NCI-H128 (cell line): ENCODE data around the gene DCAF12.
"Not testable (repeated sequence)": the region's sequence is repeated elsewhere in the genome, so short reads cannot be mapped to it uniquely, and the experiment has no call there.

Source experiments
- DNase-seq: peaks from one replicate; lab custom pipeline; 2025; ENCODE audit not compliant: unreplicated experiment; lab: John Stamatoyannopoulos, UW

The DCAF12 gene

GRCh38 chr9:34126207-34127034 lies at the start of gene DCAF12:
DCAF12 (minus strand) TSS chr9:34126698; CDS start chr9:34126431, 267 bp downstream.
- DNase-seq: peak; percentile 90

GRCh38 chr9:34176089-34176488 lies 49.6 kb upstream of the DCAF12 start:
- DNase-seq: no peak

DNA sequence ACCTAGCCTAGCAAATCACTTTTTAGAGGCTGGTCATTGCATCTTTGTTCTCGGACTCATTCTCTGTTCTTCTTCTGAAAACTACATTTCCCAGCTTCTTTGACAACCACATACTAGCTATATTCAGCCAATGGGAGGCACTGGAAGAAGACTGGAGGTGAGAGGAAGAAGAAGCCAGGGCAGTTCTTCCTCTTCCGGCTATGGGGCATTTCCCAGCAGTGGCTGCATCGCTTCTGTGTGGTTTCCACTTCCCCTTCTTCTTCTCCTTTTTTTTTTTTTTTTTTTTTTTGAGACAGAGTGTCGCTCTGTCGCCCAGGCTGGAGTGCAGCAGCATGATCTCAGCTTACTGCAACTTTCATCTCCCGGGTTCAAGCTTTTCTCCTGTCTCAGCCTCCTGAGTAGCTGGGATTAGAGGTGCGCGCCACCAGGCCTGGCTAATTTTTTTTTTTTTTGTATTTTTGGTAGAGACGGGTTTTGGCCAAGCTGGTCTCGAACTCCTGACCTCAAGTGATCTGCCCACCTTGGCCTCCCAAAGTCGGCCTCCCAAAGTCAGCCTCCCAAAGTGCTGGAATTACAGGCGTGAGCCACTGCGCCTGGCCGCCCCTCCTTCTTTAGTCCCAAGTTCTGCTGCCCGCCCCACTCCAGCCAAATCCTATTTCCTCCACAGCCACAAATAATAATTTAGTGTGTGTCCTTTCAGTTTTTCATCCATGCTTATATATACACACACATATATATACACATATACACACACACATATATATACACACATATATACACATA lies 45.4 kb upstream of the DCAF12 start:
- DNase-seq: no peak

- no peak for DNase-seq
Measured at GRCh38 chr9:34170237-34170991, 43.9 kb upstream of the DCAF12 start.

DNA sequence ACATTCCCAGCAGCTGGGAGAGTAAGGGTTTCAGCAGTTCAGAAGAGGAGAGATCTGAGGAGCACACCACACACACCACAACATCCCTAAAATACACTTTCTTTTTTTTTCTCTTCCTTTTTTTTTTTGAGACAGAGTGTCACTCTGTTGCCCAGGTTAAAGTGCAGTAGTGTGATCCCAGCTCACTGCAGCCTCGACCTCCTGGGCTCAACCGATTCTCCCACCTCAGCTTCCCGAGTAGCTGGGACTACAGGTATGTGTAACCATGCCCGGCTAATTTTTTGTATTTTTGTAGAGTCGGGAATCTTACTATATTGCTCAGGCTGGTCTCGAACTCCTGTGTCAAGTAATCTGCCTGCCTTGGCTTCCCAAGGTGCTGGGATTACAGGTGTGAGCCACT lies 42.6 kb upstream of the DCAF12 start:
- no peak for DNase-seq

GRCh38 chr9:34163434-34163833 lies 36.9 kb upstream of the DCAF12 start:
- no peak for DNase-seq

GRCh38 chr9:34158362-34158869 lies 31.9 kb upstream of the DCAF12 start:
- DNase-seq: peak; percentile 55

- no peak for DNase-seq
Measured at GRCh38 chr9:34157898-34158297, 31.4 kb upstream of the DCAF12 start.

DNA sequence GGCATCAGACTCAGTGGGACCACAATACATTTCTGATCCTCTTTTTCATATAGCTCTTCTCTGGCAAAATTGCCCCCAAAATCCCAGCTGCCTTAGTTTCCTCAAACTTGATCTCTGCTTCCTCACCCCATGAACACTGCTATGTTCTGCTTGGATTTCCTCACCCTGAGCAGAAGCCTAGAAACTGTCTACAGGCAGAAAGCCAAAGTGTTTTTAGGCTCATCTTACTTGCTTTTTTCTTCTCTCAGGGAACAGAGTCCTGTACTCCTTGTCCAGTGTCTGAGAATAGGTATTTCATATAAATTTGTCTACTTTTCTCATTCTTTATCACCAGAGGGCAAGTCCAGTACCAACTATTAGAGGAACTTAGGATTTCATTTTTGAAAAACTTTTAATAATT lies 30.8 kb upstream of the DCAF12 start:
- DNase-seq: no peak

- DNase-seq: no peak
Measured at GRCh38 chr9:34154057-34154456, 27.6 kb upstream of the DCAF12 start.

- no peak for DNase-seq
Measured at GRCh38 chr9:34151398-34151797, 24.9 kb upstream of the DCAF12 start.

DNA sequence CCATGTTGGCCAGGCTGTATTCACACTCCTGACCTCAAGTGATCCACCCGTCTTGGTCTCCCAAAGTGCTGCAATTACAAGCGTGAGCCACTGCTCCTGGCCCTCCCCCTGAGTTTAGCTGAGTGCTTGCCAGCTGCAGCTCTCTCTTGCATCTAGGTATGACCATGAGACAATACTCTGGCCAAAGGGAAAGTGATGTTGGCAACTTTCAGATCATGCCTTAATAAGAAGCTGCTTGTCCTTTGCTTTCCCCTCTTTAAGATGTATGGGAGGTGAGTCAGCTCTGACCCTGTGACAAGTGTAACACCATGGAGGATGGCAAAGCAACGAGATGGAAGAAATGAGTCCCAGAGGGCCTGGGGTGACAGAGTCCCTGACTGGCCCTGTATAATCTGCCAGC lies 18.7 kb upstream of the DCAF12 start:
- DNase-seq: no peak

GRCh38 chr9:34143116-34143515 lies 16.6 kb upstream of the DCAF12 start:
- no peak for DNase-seq

DNA sequence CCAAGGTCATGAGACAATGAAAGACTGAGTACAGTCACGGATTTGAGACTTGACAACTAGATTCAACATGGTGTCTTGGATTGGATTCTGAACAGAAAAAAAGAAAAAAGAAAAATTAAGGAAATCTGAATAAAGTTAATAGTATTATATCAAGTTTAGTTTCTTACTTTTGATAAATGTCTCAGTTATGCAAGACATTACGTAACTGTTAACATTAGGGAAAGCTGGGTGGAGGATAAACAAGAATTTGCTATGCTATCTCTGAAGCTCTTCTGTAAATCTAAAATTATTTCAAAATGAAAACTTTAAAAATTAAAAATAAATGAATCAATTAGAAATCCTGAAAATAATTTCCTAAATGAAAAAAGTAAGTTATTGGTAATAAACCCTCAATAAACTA lies 14.4 kb upstream of the DCAF12 start:
- DNase-seq: no peak

- no peak for DNase-seq
Measured at GRCh38 chr9:34139477-34140146, 13.1 kb upstream of the DCAF12 start.

DNA sequence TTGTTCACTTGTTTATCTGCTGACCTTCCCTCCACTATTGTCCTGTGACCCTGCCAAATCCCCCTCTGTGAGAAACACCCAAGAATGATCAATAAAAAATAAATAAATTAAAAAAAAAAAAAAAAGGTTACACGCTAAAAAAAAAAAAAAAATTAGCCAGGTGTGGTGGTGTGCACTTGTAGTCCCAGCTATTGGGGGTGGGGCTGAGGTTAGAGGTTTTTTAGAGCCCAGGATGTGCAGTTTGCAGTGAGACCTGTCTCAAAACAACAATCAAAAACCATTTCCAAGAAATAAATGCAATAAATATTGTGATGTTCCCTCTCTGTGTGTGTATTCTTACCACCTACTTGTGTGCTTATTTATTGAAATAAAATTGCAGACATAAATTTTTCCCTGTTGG lies 12.1 kb upstream of the DCAF12 start:
- DNase-seq: not testable (repeated sequence)

DNA sequence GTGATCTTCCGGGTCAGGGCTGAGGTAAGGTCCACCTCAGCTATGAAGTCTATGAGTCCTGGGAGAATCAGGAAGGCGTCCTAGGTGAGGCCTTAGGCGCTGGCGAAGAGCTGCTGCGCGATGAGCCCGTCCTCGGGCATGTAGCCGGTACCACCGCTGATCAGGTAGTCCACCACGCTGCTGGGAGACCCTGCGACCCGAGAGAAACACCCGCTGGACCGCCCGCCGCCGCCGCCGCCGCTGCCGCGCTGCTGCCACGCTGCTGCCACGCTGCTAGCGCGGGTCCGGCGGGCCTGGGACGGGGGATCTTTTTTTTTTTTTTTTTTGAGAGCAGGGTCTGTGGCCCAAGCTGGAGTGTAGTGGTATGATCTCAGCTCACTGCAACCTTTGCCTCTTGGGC lies 8.0 kb upstream of the DCAF12 start:
- DNase-seq: no peak

DNA sequence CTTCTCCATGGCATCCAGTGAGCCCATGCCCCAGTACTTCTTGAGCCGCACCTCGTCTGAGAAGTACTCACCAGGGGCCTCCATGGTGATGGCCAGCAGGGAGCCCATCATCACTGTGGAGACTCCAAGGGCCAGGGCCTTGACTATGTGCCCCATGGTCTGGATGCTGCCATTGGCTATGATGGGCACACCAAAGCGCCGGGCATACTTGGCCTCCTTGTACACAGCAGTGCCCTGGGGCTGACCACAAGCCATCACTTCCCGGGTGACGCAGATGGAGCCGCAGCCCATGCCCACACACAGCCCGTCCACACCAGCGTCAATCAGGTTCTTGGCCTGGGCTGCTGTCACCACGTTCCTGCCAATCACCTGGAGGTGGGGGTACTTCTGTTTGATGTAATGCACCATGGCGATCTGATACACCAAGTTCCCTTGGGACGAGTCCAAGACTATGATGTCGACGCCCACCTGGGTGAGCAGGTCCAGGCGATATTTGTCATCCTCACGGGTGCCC lies 7.0 kb upstream of the DCAF12 start:
- DNase-seq: no peak

GRCh38 chr9:34131571-34131970 lies 5.1 kb upstream of the DCAF12 start:
- DNase-seq: no peak
